Measurements from ENCODE around the gene PHOSPHO1.

PHOSPHO1 gene

DNA sequence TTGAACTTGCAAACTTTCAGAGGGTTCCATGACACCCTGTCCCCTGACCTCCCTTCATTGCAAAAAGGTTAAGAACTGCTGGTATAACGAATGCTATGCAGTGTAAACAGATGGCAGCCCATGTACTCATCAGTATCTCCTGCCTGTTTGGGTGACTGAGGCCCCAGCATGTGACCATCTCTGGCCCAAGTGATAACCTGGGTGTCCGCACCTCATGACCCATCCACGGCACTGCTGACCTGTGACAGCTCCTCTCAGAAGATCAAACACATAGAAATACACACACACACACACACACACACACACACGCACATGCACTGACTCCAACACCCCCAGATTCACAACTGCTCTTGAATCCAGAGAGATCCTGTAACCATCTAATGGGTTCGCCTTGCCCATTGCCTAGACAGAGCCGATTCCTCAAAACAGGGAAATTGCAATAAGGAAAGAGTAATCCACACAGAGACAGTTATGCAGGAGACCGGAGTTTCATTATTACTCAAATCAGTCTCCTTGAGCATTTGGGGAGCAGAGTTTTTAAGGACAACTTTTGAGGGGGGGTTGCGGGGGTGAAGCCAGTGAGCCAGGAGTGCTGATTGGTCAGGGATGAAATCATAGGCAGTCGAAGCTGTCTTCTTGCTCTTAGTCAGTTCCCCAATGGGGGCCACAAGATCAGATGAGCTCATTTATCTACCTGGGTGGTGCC, 11.3 kb upstream of the PHOSPHO1 start:
- FAIRE-seq (no peak), DNase-seq (ENCODE audit: insufficient read length) (no peak)
- TF ChIP-seq POLR2A (IDR thresholded peaks at IDR 0.05; ENCODE audit: low read depth, low read length) = no peak
- no peak for TF ChIP-seq POLR2AphosphoS5 (IDR thresholded peaks at IDR 0.05; ENCODE audit: low read depth, low read length)
- no peak for TF ChIP-seq TAF1 (IDR thresholded peaks at IDR 0.05; ENCODE audit: borderline replicate concordance, low read depth, low read length)

DNA sequence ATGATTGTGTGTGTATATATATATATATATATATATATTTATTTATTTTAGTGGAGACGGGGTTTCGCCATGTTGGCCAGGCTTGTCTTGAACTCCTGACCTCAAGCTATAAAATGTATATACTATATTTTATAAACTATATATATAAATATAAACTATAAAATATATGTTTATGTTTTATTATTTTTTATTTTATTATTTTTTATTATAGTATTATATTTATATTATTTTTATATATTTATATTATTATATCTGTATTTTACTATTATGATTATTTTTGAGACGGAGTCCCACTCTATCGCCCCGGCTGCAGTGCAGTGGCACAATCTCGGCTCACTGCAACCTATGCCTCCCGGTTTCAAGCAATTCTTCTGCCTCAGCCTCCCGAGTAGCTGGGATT, 10.5 kb upstream of the PHOSPHO1 start:
- TF ChIP-seq POLR2A (IDR thresholded peaks at IDR 0.05; ENCODE audit: low read depth, low read length) (no peak), POLR2AphosphoS5 (IDR thresholded peaks at IDR 0.05; ENCODE audit: low read depth, low read length) (no peak), TAF1 (IDR thresholded peaks at IDR 0.05; ENCODE audit: borderline replicate concordance, low read depth, low read length) (no peak)
- no peak for DNase-seq (ENCODE audit: insufficient read length)
- no peak for FAIRE-seq

DNA sequence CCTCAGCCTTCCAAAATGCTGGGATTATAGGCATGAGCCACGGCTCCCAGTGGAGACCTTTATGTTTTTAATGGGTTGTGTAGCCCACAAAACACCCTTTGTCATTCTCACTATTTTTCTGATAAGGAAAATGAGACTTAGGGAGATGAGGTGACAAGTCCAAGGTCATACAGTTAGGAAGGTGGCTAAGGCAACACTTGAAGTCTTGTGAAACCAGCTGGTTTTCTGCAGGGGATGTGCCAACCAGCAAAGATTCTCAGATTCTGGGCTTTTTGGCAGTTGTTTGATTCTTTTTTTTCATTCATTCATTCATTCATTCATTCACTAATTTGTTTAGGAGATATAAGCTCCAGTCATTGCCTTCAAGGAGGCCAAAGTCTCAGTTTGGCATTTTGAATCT, 10.0 kb upstream of the PHOSPHO1 start:
- FAIRE-seq (no peak), DNase-seq (ENCODE audit: insufficient read length) (no peak)
- no peak for TF ChIP-seq TAF1 (IDR thresholded peaks at IDR 0.05; ENCODE audit: borderline replicate concordance, low read depth, low read length)
- no peak for TF ChIP-seq POLR2A (IDR thresholded peaks at IDR 0.05; ENCODE audit: low read depth, low read length)
- TF ChIP-seq POLR2AphosphoS5 (IDR thresholded peaks at IDR 0.05; ENCODE audit: low read depth, low read length) = no peak

DNA sequence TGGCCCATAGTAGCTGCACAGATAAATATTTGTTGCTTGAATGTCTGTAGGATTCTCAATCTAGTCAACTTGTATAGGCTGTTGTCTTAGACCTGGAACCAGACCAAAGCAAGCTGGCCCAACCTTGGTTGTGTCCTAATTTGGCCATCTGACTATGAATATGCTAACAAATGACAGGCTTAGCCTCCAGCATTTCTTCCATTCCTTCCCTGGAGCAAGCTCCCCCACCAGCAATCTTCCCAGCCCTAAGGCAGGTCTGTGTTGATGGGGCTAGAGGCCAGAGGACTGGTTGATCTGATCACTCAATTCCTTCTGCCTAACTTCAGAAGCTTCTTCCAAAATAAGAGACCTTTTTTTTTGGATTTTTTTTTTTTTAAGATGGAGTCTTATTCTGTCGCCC, 9.4 kb upstream of the PHOSPHO1 start:
- no peak for DNase-seq (ENCODE audit: insufficient read length)
- no peak for FAIRE-seq
- TF ChIP-seq POLR2AphosphoS5 (IDR thresholded peaks at IDR 0.05; ENCODE audit: low read depth, low read length) (no peak), TAF1 (IDR thresholded peaks at IDR 0.05; ENCODE audit: borderline replicate concordance, low read depth, low read length) (no peak), POLR2A (IDR thresholded peaks at IDR 0.05; ENCODE audit: low read depth, low read length) (no peak)

DNA sequence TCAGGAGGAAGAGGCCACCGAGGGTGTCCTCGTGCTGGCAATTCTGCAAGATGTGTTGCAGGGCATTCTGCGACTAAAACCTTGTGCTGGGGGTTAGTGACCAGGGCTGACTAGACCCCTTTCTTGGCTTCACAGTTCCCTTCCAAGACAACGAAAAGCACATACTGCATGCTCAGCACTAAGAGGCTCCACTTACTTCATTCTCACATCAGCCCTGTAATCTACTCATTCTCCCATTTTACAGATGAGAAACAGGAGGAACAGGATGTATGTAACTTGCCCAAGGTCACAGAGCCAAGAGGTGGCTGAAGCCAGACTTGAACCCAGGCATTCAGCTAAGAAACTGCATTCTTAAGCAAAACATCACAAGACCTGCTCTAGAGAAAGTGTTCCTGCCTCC, 5.3 kb upstream of the PHOSPHO1 start:
- FAIRE-seq (no peak), DNase-seq (ENCODE audit: insufficient read length) (no peak)
- TF ChIP-seq TAF1 (IDR thresholded peaks at IDR 0.05; ENCODE audit: borderline replicate concordance, low read depth, low read length) (no peak), POLR2A (IDR thresholded peaks at IDR 0.05; ENCODE audit: low read depth, low read length) (no peak), POLR2AphosphoS5 (IDR thresholded peaks at IDR 0.05; ENCODE audit: low read depth, low read length) (no peak)

DNA sequence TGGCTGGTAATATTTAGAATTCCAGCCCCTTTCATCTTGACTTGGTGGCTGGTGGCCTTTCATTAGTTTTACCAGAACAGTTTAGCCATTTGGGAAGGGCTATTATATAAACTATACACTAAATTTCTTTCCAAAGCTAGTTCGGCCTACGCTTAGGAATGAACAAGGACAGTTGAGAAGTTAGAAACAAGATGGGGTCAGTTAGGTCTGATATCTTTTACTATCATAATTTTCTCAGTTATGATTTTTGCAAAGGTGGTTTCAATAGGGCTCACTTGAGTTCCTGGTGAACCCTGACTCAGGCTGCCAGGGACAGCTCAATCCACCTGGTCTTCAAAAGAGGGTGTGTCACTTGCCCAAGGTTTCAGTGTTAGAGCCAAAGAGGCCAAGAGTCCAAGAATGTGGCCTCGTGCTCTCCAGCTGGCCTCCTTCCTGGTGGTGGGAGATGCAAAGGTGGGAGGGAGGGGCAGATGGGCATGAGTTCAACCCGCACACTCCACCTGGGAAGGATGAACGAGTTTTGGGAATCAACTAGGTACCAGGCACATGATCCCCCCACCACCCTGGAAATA, 4.0 kb upstream of the PHOSPHO1 start:
- TF ChIP-seq POLR2A (IDR thresholded peaks at IDR 0.05; ENCODE audit: low read depth, low read length) (no peak), POLR2AphosphoS5 (IDR thresholded peaks at IDR 0.05; ENCODE audit: low read depth, low read length) (no peak), TAF1 (IDR thresholded peaks at IDR 0.05; ENCODE audit: borderline replicate concordance, low read depth, low read length) (no peak)
- DNase-seq (ENCODE audit: insufficient read length) = no peak
- FAIRE-seq = no peak

DNA sequence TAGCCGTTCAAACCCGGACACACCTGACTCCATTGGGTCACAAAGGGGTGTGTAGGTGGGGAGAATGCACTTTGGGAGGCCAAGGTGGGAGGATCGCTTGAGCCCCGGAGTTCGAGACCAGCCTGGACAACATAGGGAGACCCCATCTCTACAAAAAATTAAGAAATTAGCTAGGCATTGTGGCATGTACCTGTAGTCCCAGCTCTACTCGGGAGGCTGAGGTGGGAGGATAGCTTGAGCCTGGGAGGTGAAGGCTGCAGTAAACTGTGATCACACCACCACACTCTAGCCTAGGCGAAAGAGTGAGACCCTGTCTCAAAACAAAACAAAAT, 942 bp upstream of the PHOSPHO1 start:
- no peak for DNase-seq (ENCODE audit: insufficient read length)
- no peak for FAIRE-seq
- no peak for TF ChIP-seq POLR2A (IDR thresholded peaks at IDR 0.05; ENCODE audit: low read depth, low read length)
- TF ChIP-seq POLR2AphosphoS5 (IDR thresholded peaks at IDR 0.05; ENCODE audit: low read depth, low read length) = no peak
- TF ChIP-seq TAF1 (IDR thresholded peaks at IDR 0.05; ENCODE audit: borderline replicate concordance, low read depth, low read length) = no peak

DNA sequence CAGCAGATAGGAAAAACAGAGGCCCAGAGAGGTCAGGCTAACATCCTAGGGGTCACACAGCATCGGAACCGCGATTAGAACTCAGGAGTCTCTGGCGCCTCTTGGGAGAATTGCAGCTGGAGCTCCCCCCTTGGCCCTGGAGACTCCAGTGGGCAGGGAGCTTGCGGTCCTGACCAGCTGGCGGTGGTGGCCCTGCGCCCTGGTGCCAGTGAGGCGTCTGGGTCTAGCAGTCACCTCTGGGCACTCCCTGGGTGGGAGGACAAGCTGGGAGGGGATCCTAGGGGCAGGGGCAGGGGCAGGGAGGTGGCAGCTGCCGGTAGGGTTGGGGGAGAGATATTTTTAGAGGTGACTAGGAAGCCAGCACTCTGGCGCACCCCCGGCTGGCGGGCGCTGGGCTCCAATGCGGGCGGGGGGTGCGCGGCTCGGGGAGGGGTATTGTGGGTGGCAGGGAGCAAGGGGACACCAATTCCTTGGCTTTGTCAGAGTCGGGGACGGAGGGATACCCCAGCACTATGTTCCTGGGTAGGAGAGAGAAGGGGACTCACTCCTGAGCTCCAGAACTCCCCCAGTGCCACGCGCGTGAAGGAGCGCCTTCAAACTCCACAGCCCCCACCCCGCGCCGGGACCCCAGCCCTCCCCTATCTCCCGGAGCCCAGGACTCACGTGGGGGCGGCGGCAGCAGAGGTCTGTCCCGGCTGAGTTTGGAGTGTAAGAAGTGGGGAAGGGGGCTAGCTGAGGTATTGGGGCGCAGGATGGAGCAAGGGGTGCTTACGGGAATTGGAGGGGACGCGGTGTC, 584 bp downstream of the PHOSPHO1 start:
- no peak for TF ChIP-seq TAF1 (IDR thresholded peaks at IDR 0.05; ENCODE audit: borderline replicate concordance, low read depth, low read length)
- peak; percentile 50; the same call in 1 of the 2 replicates for TF ChIP-seq POLR2AphosphoS5 (IDR thresholded peaks at IDR 0.05; ENCODE audit: low read depth, low read length)
- FAIRE-seq (no peak), DNase-seq (ENCODE audit: insufficient read length) (no peak)

DNA sequence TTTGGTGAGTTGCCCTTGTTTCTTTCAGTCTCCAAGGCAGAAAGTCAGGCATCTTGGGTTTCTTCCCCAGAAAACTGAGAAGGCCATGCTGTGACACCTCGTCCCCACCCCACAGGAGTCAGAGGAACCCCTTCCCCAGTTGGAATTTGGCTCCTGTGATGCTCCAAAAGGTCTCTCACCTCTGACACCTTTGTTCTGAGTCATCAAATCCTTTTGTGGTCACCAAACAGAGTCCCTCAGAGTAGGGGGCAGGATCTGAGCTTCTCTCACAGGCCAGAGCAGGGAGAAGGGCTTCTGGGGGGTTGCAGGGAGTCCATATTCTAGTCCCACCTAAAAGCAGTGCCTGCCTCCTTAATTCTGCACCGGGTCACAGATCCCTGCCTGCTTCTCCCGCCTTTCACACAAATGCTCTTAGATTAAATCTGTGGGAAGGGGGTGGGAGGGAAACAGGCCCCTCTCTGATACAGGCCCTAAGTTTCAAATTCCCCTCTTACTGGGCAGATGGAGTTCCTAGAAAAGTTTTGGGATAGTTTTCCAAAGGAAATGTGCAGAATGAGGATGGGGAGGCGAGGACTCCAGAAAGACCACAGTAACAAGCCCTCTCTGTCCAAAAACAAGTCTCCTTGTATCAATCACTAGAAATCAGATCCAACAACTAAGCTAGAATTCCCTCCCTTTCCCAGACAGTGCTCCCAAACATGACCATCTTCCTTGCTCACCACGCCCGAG, 1.3 kb downstream of the PHOSPHO1 start:
- DNase-seq (ENCODE audit: insufficient read length) (no peak), FAIRE-seq (no peak)
- TF ChIP-seq POLR2AphosphoS5 (IDR thresholded peaks at IDR 0.05; ENCODE audit: low read depth, low read length) (no peak), TAF1 (IDR thresholded peaks at IDR 0.05; ENCODE audit: borderline replicate concordance, low read depth, low read length) (no peak), POLR2A (IDR thresholded peaks at IDR 0.05; ENCODE audit: low read depth, low read length) (no peak)

DNA sequence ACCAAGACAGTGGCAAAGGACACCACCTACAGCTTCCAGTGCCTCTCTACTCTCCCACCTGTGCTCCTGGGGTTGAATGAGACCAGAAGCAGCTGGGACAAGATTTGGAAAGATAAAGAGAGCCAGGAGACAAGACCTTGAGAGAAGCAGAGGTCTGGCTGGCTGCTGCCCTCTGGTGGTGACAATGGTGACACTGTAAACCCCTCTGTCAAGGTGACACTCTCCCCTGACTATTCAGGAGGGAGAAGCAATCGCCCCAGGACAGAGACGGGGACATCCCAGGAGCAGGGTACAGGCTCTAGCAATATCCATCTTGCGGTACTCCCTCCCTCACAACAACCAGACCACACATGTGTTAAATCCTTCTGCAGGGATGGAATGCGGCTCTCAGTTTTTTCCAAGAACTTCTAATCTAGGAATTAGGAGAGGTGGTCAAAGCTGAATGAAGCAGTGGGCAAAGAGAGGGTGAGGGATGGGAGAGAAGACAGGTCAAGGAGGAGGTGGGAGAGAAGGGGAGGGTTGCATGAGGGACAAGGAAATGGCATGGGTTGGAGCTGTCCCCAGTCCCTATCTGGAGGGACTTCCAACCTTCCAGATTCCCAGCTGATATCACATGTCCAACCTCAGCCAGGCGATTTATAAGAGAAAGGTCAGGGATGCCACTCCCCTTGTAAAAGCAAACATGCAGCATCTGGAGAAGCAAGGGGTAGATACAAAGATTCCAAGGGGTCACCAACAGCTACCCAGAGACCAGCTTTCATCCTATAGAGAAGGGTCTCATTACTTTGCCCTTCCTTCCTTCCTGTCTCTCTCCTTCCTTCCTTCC, 2.9 kb downstream of the PHOSPHO1 start:
- peak; percentile 62 for DNase-seq (ENCODE audit: insufficient read length)
- FAIRE-seq = peak; percentile 95

More for the DNA sequence above, 2.9 kb downstream of the PHOSPHO1 start:
- TF ChIP-seq TAF1 (IDR thresholded peaks at IDR 0.05; ENCODE audit: borderline replicate concordance, low read depth, low read length) (no peak), POLR2A (IDR thresholded peaks at IDR 0.05; ENCODE audit: low read depth, low read length) (peak; percentile 22; the same call in 1 of the 2 replicates), POLR2AphosphoS5 (IDR thresholded peaks at IDR 0.05; ENCODE audit: low read depth, low read length) (peak; percentile 51; the same call in 1 of the 2 replicates)
